HL-60 (cell line): ENCODE data around the gene DNAH17.

Source experiments
- CTCF ChIP-seq: IDR thresholded peaks from one replicate; pipeline ENCODE4 v1.5.1; 2011; ENCODE audit warnings: low read length, control low read depth, inconsistent platforms; ENCODE audit not compliant: insufficient read depth
- POLR2AphosphoS5 ChIP-seq: IDR thresholded peaks from 2 replicates; pipeline ENCODE4 v1.6.1; 2012; ENCODE audit warnings: low read depth

GRCh38 chr17:78486946-78487680 lies 90.1 kb downstream of the DNAH17 start:
- TF ChIP-seq POLR2AphosphoS5 (no peak), CTCF (no peak)
